GM21529 (cell line): ENCODE measurements around the gene HES4.
"Not testable (repeated sequence)": the region's sequence is repeated elsewhere in the genome, so short reads cannot be mapped to it uniquely, and the experiment has no call there.

Source experiments
- ATAC-seq: cut with Tn5 transposase; IDR thresholded peaks from one replicate; pipeline ENCODE4 v1.9.1; 2021; ENCODE audit not compliant: unreplicated experiment

The HES4 gene

GRCh38 chr1:1000357-1001056 lies 610 bp upstream of the HES4 start:
- peak; percentile 10 for ATAC-seq

GRCh38 chr1:998995-999724 lies 737 bp downstream of the HES4 start:
- ATAC-seq, result no peak

GRCh38 chr1:998745-998994 lies 1.2 kb downstream of the HES4 start:
- ATAC-seq, result no peak

GRCh38 chr1:997993-998744 lies 1.7 kb downstream of the HES4 start:
- no peak for ATAC-seq

GRCh38 chr1:997713-997992 lies 2.2 kb downstream of the HES4 start:
- no peak for ATAC-seq

GRCh38 chr1:996851-997712 lies 2.8 kb downstream of the HES4 start:
- ATAC-seq, result no peak

- ATAC-seq, result no peak
Observed at GRCh38 chr1:995665-996633, 3.9 kb downstream of the HES4 start.

- not testable (repeated sequence) for ATAC-seq
Observed at GRCh38 chr1:994546-994945, 5.4 kb downstream of the HES4 start.

GRCh38 chr1:993379-993995 lies 6.4 kb downstream of the HES4 start:
- no peak for ATAC-seq

- no peak for ATAC-seq
Observed at GRCh38 chr1:992362-992761, 7.5 kb downstream of the HES4 start.

GRCh38 chr1:991895-992294 lies 8.0 kb downstream of the HES4 start:
- no peak for ATAC-seq

GRCh38 chr1:991275-991674 lies 8.6 kb downstream of the HES4 start:
- not testable (repeated sequence) for ATAC-seq

GRCh38 chr1:988061-988460 lies 11.8 kb downstream of the HES4 start:
- not testable (repeated sequence) for ATAC-seq

GRCh38 chr1:985126-985525 lies 14.8 kb downstream of the HES4 start:
- no peak for ATAC-seq

- no peak for ATAC-seq
Observed at GRCh38 chr1:984476-984814, 15.5 kb downstream of the HES4 start.

- no peak for ATAC-seq
Observed at GRCh38 chr1:983798-984475, 16.0 kb downstream of the HES4 start.

- no peak for ATAC-seq
Observed at GRCh38 chr1:982765-983436, 17.0 kb downstream of the HES4 start.

GRCh38 chr1:981955-982558 lies 17.8 kb downstream of the HES4 start, which contains the start of gene PERM1:
TSS of gene PERM1 (minus strand) at chr1:982093. CDS start at chr1:981029, 1,064 bp downstream.
- no peak for ATAC-seq
